CD14-positive monocyte (primary cell): ENCODE results near the gene CCNI2. TPM values are rescaled to one million over a fixed set of nuclear protein-coding genes. Genes with fewer than 3 reads are reported as not detected.

Source experiments
- DNase-seq, 3 donors: peaks; one replicate each; pipeline ENCODE4 v3.0.0-alpha.2; 2011 to 2022
- H2AFZ ChIP-seq: 2 replicates; pipeline ENCODE4 v1.6.0; 2012; ENCODE audit warnings: mild to moderate bottlenecking, low read depth, low read length, inconsistent platforms; ENCODE audit not compliant: insufficient read depth, poor library complexity, severe bottlenecking
- H3K27ac ChIP-seq, 2 donors: 1 replicate in 1 of 2; 2 replicates in 1 of 2; pipeline ENCODE4 v1.5.1; 2012 to 2013; ENCODE audit warnings: low read length in 2 of 2, control low read depth in 1 of 2, inconsistent platforms in 1 of 2, low read depth in 1 of 2, mild to moderate bottlenecking in 1 of 2
- H3K27me3 ChIP-seq, 2 donors: one replicate each; pipeline versions ENCODE4 v1.6.0 to v1.6.1; 2011 to 2013; ENCODE audit warnings: low read length in 2 of 2; ENCODE audit not compliant: control insufficient read depth in 2 of 2, insufficient read depth in 2 of 2
- H3K36me3 ChIP-seq, 2 donors: replicated peaks in 1 of 2; 1 replicate in 1 of 2; 2 replicates in 1 of 2; pipeline versions ENCODE4 v1.5.1 to v1.6.1; 2012 to 2013; ENCODE audit warnings: low read length in 2 of 2, control low read depth in 1 of 2, inconsistent platforms in 1 of 2, mild to moderate bottlenecking in 1 of 2; ENCODE audit not compliant: insufficient read depth in 2 of 2, control insufficient read depth in 1 of 2
- H3K4me1 ChIP-seq, 2 donors: 1 replicate in 1 of 2; 2 replicates in 1 of 2; pipeline versions ENCODE4 v1.5.1 to v1.6.1; 2012 to 2013; ENCODE audit warnings: low read length in 2 of 2, control low read depth in 1 of 2, inconsistent platforms in 1 of 2, mild to moderate bottlenecking in 1 of 2, moderate library complexity in 1 of 2; ENCODE audit not compliant: insufficient read depth in 2 of 2, control insufficient read depth in 1 of 2
- H3K4me2 ChIP-seq: replicated peaks from 2 replicates; pipeline ENCODE3; 2012; ENCODE audit warnings: low read length, moderate library complexity, mild to moderate bottlenecking; ENCODE audit not compliant: poor library complexity, severe bottlenecking; ENCODE audit errors: extremely low read depth
- H3K4me3 ChIP-seq, 3 experiments: fragments of 200-600 bp in 1 of 3; sonication (generic) in 1 of 3; replicated peaks in 1 of 3; 1 replicate in 2 of 3; 2 replicates in 1 of 3; pipeline ENCODE4 v1.5.1; 2011 to 2013; ENCODE audit warnings: low read length in 3 of 3, mild to moderate bottlenecking in 3 of 3, control low read depth in 2 of 3, low read depth in 2 of 3, inconsistent platforms in 1 of 3, moderate library complexity in 1 of 3
- H3K79me2 ChIP-seq: 2 replicates; pipeline ENCODE4 v1.6.0; 2012; ENCODE audit warnings: mild to moderate bottlenecking, control low read depth, inconsistent platforms, low read length, moderate library complexity; ENCODE audit not compliant: insufficient read depth
- H3K9ac ChIP-seq: 2 replicates; pipeline ENCODE4 v1.6.0; 2017; ENCODE audit warnings: low read length, mild to moderate bottlenecking; ENCODE audit not compliant: insufficient read depth, poor library complexity, severe bottlenecking
- H3K9me3 ChIP-seq, 2 donors: replicated peaks in 1 of 2; 1 replicate in 1 of 2; 2 replicates in 1 of 2; pipeline versions ENCODE4 v1.5.1 to v1.6.1; 2012 to 2013; ENCODE audit warnings: low read length in 2 of 2, control low read depth in 1 of 2; ENCODE audit not compliant: control insufficient read depth in 1 of 2, insufficient read depth in 1 of 2
- H4K20me1 ChIP-seq: 2 replicates; pipeline ENCODE4 v1.6.0; 2012; ENCODE audit warnings: mild to moderate bottlenecking, low read length, control low read depth, moderate library complexity; ENCODE audit not compliant: insufficient read depth
- H3K27ac Mint-ChIP-seq, 7 donors: one replicate each; pipeline ENCODE4 v1.8.0; 2020; ENCODE audit warnings: mild to moderate bottlenecking in 7 of 7, mixed read lengths in 7 of 7, moderate library complexity in 6 of 7, inconsistent platforms in 2 of 7
- H3K27me3 Mint-ChIP-seq, 3 donors: one replicate each; pipeline ENCODE4 v1.8.0; 2021 to 2022; ENCODE audit warnings: low read depth in 3 of 3, mild to moderate bottlenecking in 3 of 3, mixed read lengths in 3 of 3, moderate library complexity in 3 of 3, inconsistent platforms in 1 of 3
- H3K36me3 Mint-ChIP-seq, 2 donors: one replicate each; pipeline ENCODE4 v1.8.0; 2020; ENCODE audit warnings: mixed read lengths in 2 of 2, inconsistent platforms in 1 of 2, mild to moderate bottlenecking in 1 of 2
- H3K4me1 Mint-ChIP-seq: one replicate; pipeline ENCODE4 v1.8.0; 2020; ENCODE audit warnings: mild to moderate bottlenecking, mixed read lengths
- H3K4me3 Mint-ChIP-seq, 2 donors: one replicate each; pipeline ENCODE4 v1.8.0; 2020; ENCODE audit warnings: mild to moderate bottlenecking in 2 of 2, mixed read lengths in 2 of 2, moderate library complexity in 1 of 2
- H3K9me3 Mint-ChIP-seq, 7 donors: one replicate each; pipeline ENCODE4 v1.8.0; 2020 to 2022; ENCODE audit warnings: mixed read lengths in 7 of 7, mild to moderate bottlenecking in 6 of 7, moderate library complexity in 6 of 7, inconsistent platforms in 2 of 7
- CTCF ChIP-seq: fragments of 200-600 bp; IDR thresholded peaks from one replicate; pipeline ENCODE4 v1.8.0; 2022; ENCODE audit warnings: antibody characterized with exemption, mild to moderate bottlenecking
- WGBS: methylation state at CpG from one replicate; pipeline ENCODE4 v1.1.5; 2013; ENCODE audit warnings: missing lambda C conversion rate; ENCODE audit not compliant: insufficient coverage; 5-methylcytosine and 5-hydroxymethylcytosine counted together
- intact Hi-C, 2 donors: fragments of 100-400 bp; cut with micrococcal nuclease; formaldehyde crosslinking; loops; one replicate each; pipeline versions ENCODE4 v1.15.0 to v1.15.1; 2023
- polyA plus RNA-seq, 3 donors: library from polyadenylated mRNA; depleted of rRNA in 1 of 3; unstranded in 2 of 3; stranded (reverse) in 1 of 3; fragments of 300-500 nt in 2 of 3; fragments of >200 nt in 1 of 3; fragmentation: Illumina TruSeq in 2 of 3; gene quantifications; 1 replicate in 2 of 3; 2 replicates in 1 of 3; pipeline ENCODE4 v1.2.3, GENCODE V29; 2012 to 2021

Gene CCNI2
- polyA plus RNA-seq, 3 donors: 0.72 TPM; not detected in 2

GRCh38 chr5:132764671-132765238 lies 17.5 kb downstream of the CCNI2 start:
- no peaks in the 10 kb centered on the region for H3K27me3 ChIP-seq
- WGBS: 92% methylated on average over 5 of the region's 7 CpGs
- no peaks in the 10 kb centered on the region for H4K20me1 ChIP-seq
- peaks cover 3 to 5% (median 4%) of the 10 kb centered on the region in 3 donors for H3K27me3 Mint-ChIP-seq
- no peak overlapping the region for H2AFZ ChIP-seq
- no peak overlapping the region for H3K27ac ChIP-seq
- intact Hi-C loops: no loop called here
- H3K9ac ChIP-seq: no peak overlapping the region
- H3K4me1 ChIP-seq: peaks cover 15% of the 10 kb centered on the region in 2 donors
- no peak for TF ChIP-seq CTCF
- no peaks in the 10 kb centered on the region for H3K36me3 ChIP-seq
- H3K4me3 ChIP-seq: no peak overlapping the region
- no peak overlapping the region for H3K4me3 Mint-ChIP-seq
- no peak for DNase-seq
- no peaks in the 10 kb centered on the region for H3K9me3 Mint-ChIP-seq
- peak overlapping the region in 2 of 7 donors; percentile 15 to 35 for H3K27ac Mint-ChIP-seq
- H3K4me2 ChIP-seq: no peak overlapping the region
- no peaks in the 10 kb centered on the region for H3K79me2 ChIP-seq
- H3K4me1 Mint-ChIP-seq: peaks cover 33% of the 10 kb centered on the region
- H3K36me3 Mint-ChIP-seq: peaks cover 11 to 15% of the 10 kb centered on the region in 2 donors
- H3K9me3 ChIP-seq: no peaks in the 10 kb centered on the region

GRCh38 chr5:132765311-132766019 lies 18.2 kb downstream of the CCNI2 start:
- Histone ChIP-seq H3K27me3 (no peaks in the 10 kb centered on the region), H3K27ac (no peak overlapping the region), H3K79me2 (no peaks in the 10 kb centered on the region), H2AFZ (no peak overlapping the region), H3K4me1 (peaks cover 15% of the 10 kb centered on the region in 2 donors), H3K9ac (no peak overlapping the region), H3K4me3 (no peak overlapping the region), H3K4me2 (no peak overlapping the region), H4K20me1 (no peaks in the 10 kb centered on the region), H3K9me3 (no peaks in the 10 kb centered on the region), H3K36me3 (no peaks in the 10 kb centered on the region)
- peaks cover 33% of the 10 kb centered on the region for H3K4me1 Mint-ChIP-seq
- no peaks in the 10 kb centered on the region for H3K9me3 Mint-ChIP-seq
- intact Hi-C loops: no loop called here
- 95% methylated on average over 9 of the region's 12 CpGs for WGBS
- peaks cover 3 to 4% (median 3%) of the 10 kb centered on the region in 3 donors for H3K27me3 Mint-ChIP-seq
- H3K4me3 Mint-ChIP-seq: no peak overlapping the region
- H3K36me3 Mint-ChIP-seq: peaks cover 6 to 9% of the 10 kb centered on the region in 2 donors
- peak overlapping the region in 2 of 7 donors; percentile 15 to 30 for H3K27ac Mint-ChIP-seq
- DNase-seq: no peak
- no peak for TF ChIP-seq CTCF
